HEK293 (cell line): ENCODE measurements around the gene CLDN6.

Experiments used
- CTCF ChIA-PET: fragments of 350-600 bp; formaldehyde crosslinking; extraction: SDS; loops from one replicate; lab custom pipeline; 2021; ENCODE audit warnings: antibody characterized with exemption; lab: Yijun Ruan, JAX
- POLR2A ChIA-PET: fragments of 300-600 bp; formaldehyde crosslinking; extraction: SDS; loops from one replicate; lab custom pipeline; 2020; ENCODE audit warnings: antibody characterized with exemption, inconsistent platforms; lab: Yijun Ruan, JAX
- H3K27ac ChIP-seq: fragments of 200-500 bp; sonication (Bioruptor generic); 2 replicates; pipeline ENCODE4 v1.5.1; 2014; ENCODE audit warnings: low read depth, low read length, control low read depth, inconsistent platforms; ENCODE audit errors: extremely low read depth
- H3K36me3 ChIP-seq, 2 experiments: fragments of 200-500 bp in 1 of 2; sonication (Bioruptor generic) in 1 of 2; 1 replicate in 1 of 2; 2 replicates in 1 of 2; pipeline ENCODE4 v1.5.1; 2014 to 2017; ENCODE audit warnings: inconsistent platforms in 2 of 2, low read length in 2 of 2; ENCODE audit not compliant: control insufficient read depth in 2 of 2, insufficient read depth in 1 of 2
- H3K4me1 ChIP-seq: fragments of 200-500 bp; sonication (Bioruptor generic); 2 replicates; pipeline ENCODE4 v1.5.1; 2014; ENCODE audit warnings: mild to moderate bottlenecking, low read length, inconsistent platforms; ENCODE audit not compliant: control insufficient read depth, insufficient read depth
- H3K4me3 ChIP-seq: 2 replicates; pipeline ENCODE4 v1.5.1; 2011; ENCODE audit warnings: low read depth, mild to moderate bottlenecking, control low read depth, low read length, moderate library complexity
- H3K9me3 ChIP-seq: fragments of 200-500 bp; sonication (Bioruptor generic); 2 replicates; pipeline ENCODE4 v1.5.1; 2014; ENCODE audit warnings: low read depth, low read length, inconsistent platforms; ENCODE audit not compliant: control insufficient read depth, insufficient read depth
- GLI4 ChIP-seq: fragments of 450-650 bp; formaldehyde crosslinking; IDR thresholded peaks from 2 replicates; pipeline ENCODE4 v1.5.1; 2016; ENCODE audit warnings: missing biosample characterization, missing genetic modification characterization
- GLIS2 ChIP-seq: fragments of 450-650 bp; formaldehyde crosslinking; IDR thresholded peaks from 2 replicates; pipeline ENCODE4 v1.5.1; 2016; ENCODE audit warnings: missing biosample characterization, missing genetic modification characterization
- IKZF3 ChIP-seq: fragments of 450-650 bp; IDR thresholded peaks from 2 replicates; pipeline ENCODE4 v1.5.0; 2018; ENCODE audit warnings: missing biosample characterization, mild to moderate bottlenecking, missing genetic modification characterization, moderate library complexity
- MYNN ChIP-seq: fragments of 450-650 bp; formaldehyde crosslinking; IDR thresholded peaks from 2 replicates; pipeline ENCODE4 v1.5.1; 2016; ENCODE audit warnings: missing biosample characterization, missing genetic modification characterization, borderline replicate concordance
- OSR2 ChIP-seq: fragments of 450-650 bp; formaldehyde crosslinking; IDR thresholded peaks from 2 replicates; pipeline ENCODE4 v1.5.1; 2016; ENCODE audit warnings: missing biosample characterization, missing genetic modification characterization
- PATZ1 ChIP-seq: fragments of 450-650 bp; formaldehyde crosslinking; IDR thresholded peaks from 2 replicates; pipeline ENCODE4 v1.5.1; 2016; ENCODE audit warnings: missing biosample characterization, missing genetic modification characterization
- YY1 ChIP-seq: fragments of 450-650 bp; formaldehyde crosslinking; IDR thresholded peaks from 2 replicates; pipeline ENCODE4 v1.5.1; 2018; ENCODE audit warnings: missing biosample characterization, missing genetic modification characterization
- ZBTB20 ChIP-seq: fragments of 450-650 bp; formaldehyde crosslinking; IDR thresholded peaks from 2 replicates; pipeline ENCODE4 v1.5.1; 2016; ENCODE audit warnings: missing biosample characterization, missing genetic modification characterization
- ZBTB21 ChIP-seq: fragments of 450-650 bp; formaldehyde crosslinking; IDR thresholded peaks from 2 replicates; pipeline ENCODE4 v1.5.1; 2017; ENCODE audit warnings: missing biosample characterization, missing genetic modification characterization
- ZBTB26 ChIP-seq: fragments of 450-650 bp; formaldehyde crosslinking; optimal IDR thresholded peaks from 2 replicates; pipeline ENCODE3; 2016; ENCODE audit warnings: missing biosample characterization, mild to moderate bottlenecking, missing genetic modification characterization
- ZBTB44 ChIP-seq: fragments of 450-650 bp; IDR thresholded peaks from 2 replicates; pipeline ENCODE4 v1.5.1; 2018; ENCODE audit warnings: missing biosample characterization, mild to moderate bottlenecking, missing genetic modification characterization
- ZBTB8A ChIP-seq: fragments of 450-650 bp; formaldehyde crosslinking; IDR thresholded peaks from 2 replicates; pipeline ENCODE4 v1.5.1; 2016; ENCODE audit warnings: missing biosample characterization, missing genetic modification characterization
- ZFP3 ChIP-seq: fragments of 450-650 bp; formaldehyde crosslinking; IDR thresholded peaks from 2 replicates; pipeline ENCODE4 v1.5.1; 2016; ENCODE audit warnings: low read depth, missing biosample characterization, missing genetic modification characterization
- ZFP37 ChIP-seq: fragments of 450-650 bp; formaldehyde crosslinking; IDR thresholded peaks from 2 replicates; pipeline ENCODE4 v1.5.1; 2016; ENCODE audit warnings: missing biosample characterization, missing genetic modification characterization
- ZNF169 ChIP-seq: fragments of 450-650 bp; formaldehyde crosslinking; IDR thresholded peaks from 2 replicates; pipeline ENCODE4 v1.5.1; 2016; ENCODE audit warnings: missing biosample characterization, missing genetic modification characterization
- ZNF248 ChIP-seq: fragments of 450-650 bp; formaldehyde crosslinking; IDR thresholded peaks from 2 replicates; pipeline ENCODE4 v1.5.1; 2017; ENCODE audit warnings: missing biosample characterization, missing genetic modification characterization
- ZNF302 ChIP-seq: fragments of 450-650 bp; formaldehyde crosslinking; IDR thresholded peaks from 2 replicates; pipeline ENCODE4 v1.5.1; 2016; ENCODE audit warnings: missing biosample characterization, missing genetic modification characterization, low read depth
- ZNF404 ChIP-seq: fragments of 450-650 bp; formaldehyde crosslinking; IDR thresholded peaks from 2 replicates; pipeline ENCODE4 v1.5.1; 2017; ENCODE audit warnings: missing biosample characterization, missing genetic modification characterization
- ZNF449 ChIP-seq: fragments of 450-650 bp; formaldehyde crosslinking; IDR thresholded peaks from 2 replicates; pipeline ENCODE4 v1.5.1; 2017; ENCODE audit warnings: missing biosample characterization, mild to moderate bottlenecking, missing genetic modification characterization, moderate library complexity
- ZNF664 ChIP-seq: fragments of 450-650 bp; formaldehyde crosslinking; IDR thresholded peaks from 2 replicates; pipeline ENCODE4 v1.5.1; 2016; ENCODE audit warnings: missing biosample characterization, missing genetic modification characterization
- ZNF785 ChIP-seq: fragments of 450-650 bp; formaldehyde crosslinking; IDR thresholded peaks from 2 replicates; pipeline ENCODE4 v1.5.1; 2016; ENCODE audit warnings: missing biosample characterization, missing genetic modification characterization

CLDN6 gene

GRCh38 chr16:3050487-3050886, 32.5 kb upstream of the CLDN6 start:
- Histone ChIP-seq H3K4me3 (no peak overlapping the region), H3K36me3 (peaks cover 0 to 15% of the 10 kb centered on the region in 2 experiments; a peak in 1 of 3 replicates), H3K9me3 (no peaks in the 10 kb centered on the region), H3K4me1 (no peaks in the 10 kb centered on the region), H3K27ac (no peak overlapping the region)
- POLR2A ChIA-PET, result interaction anchor here (1.1 kb wide), 1 partner anchor 8 kb away, joined by 3 read pairs; no protein-coding TSS in a partner anchor
- CTCF ChIA-PET, result interaction anchor here (1.2 to 2.5 kb wide), 4 partner anchors 8 to 32 kb away, joined by 3 to 10 read pairs (median 5); no protein-coding TSS in a partner anchor
- TF ChIP-seq MYNN (tag by site-specific recombination), result no peak
- no peak for TF ChIP-seq ZNF169 (tag by site-specific recombination)
- TF ChIP-seq ZNF302 (tag by site-specific recombination), result no peak
- no peak for TF ChIP-seq ZBTB44 (tag by site-specific recombination)
- no peak for TF ChIP-seq ZBTB26
- no peak for TF ChIP-seq ZBTB21 (tag by site-specific recombination)
- no peak for TF ChIP-seq GLI4 (tag by site-specific recombination)
- no peak for TF ChIP-seq IKZF3 (tag by site-specific recombination)
- TF ChIP-seq OSR2, result no peak
- no peak for TF ChIP-seq ZNF785 (tag by site-specific recombination)
- no peak for TF ChIP-seq GLIS2
- no peak for TF ChIP-seq ZBTB20
- TF ChIP-seq ZNF248 (tag by site-specific recombination), result no peak
- no peak for TF ChIP-seq ZNF404 (tag by site-specific recombination)

GRCh38 chr16:3049921-3050481, 32.0 kb upstream of the CLDN6 start:
- POLR2A ChIA-PET, result interaction anchor here (1.1 to 1.2 kb wide), 2 partner anchors 9 to 18 kb away, joined by 3 read pairs; no protein-coding TSS in a partner anchor

GRCh38 chr16:3047387-3047720, 29.4 kb upstream of the CLDN6 start:
- no peaks in the 10 kb centered on the region for H3K9me3 ChIP-seq
- no peak overlapping the region for H3K4me3 ChIP-seq
- H3K36me3 ChIP-seq, result no peaks in the 10 kb centered on the region
- CTCF ChIA-PET, result interaction anchor here (0.8 to 2.0 kb wide), 4 partner anchors 11 to 80 kb away, joined by 3 to 22 read pairs (median 10); no protein-coding TSS in a partner anchor
- H3K4me1 ChIP-seq, result no peaks in the 10 kb centered on the region
- no peak overlapping the region for H3K27ac ChIP-seq
- POLR2A ChIA-PET, result interaction anchor here (1.1 to 1.5 kb wide), 4 partner anchors 12 to 20 kb away, joined by 4 to 6 read pairs (median 4); no protein-coding TSS in a partner anchor
- TF ChIP-seq ZFP37 (tag by site-specific recombination), result no peak
- TF ChIP-seq ZNF664 (tag by site-specific recombination), result no peak
- no peak for TF ChIP-seq YY1
- 0 out of 2 replicates have a peak, but pooled peaks have one; percentile 21 for TF ChIP-seq ZBTB8A (tag by site-specific recombination)
- TF ChIP-seq PATZ1 (tag by site-specific recombination), result 0 out of 2 replicates have a peak, but pooled peaks have one; percentile 34

More at GRCh38 chr16:3049921-3050481, 32.0 kb upstream of the CLDN6 start:
- CTCF ChIA-PET, result interaction anchor here (1.2 to 2.5 kb wide), 4 partner anchors 9 to 31 kb away, joined by 3 to 10 read pairs (median 5); no protein-coding TSS in a partner anchor
- Histone ChIP-seq H3K36me3 (peaks cover 0 to 10% of the 10 kb centered on the region in 2 experiments; a peak in 1 of 3 replicates), H3K4me1 (no peaks in the 10 kb centered on the region), H3K27ac (no peak overlapping the region), H3K4me3 (no peak overlapping the region), H3K9me3 (no peaks in the 10 kb centered on the region)
- 0 out of 2 replicates have a peak, but pooled peaks have one; percentile 57 for TF ChIP-seq ZNF449 (tag by site-specific recombination)
- no peak for TF ChIP-seq ZFP3 (tag by site-specific recombination)
